Measurements from ENCODE around the gene RSRC1. TPM values are rescaled to one million over a fixed set of nuclear protein-coding genes. Genes with fewer than 3 reads are reported as not detected.

Gene RSRC1
- total RNA-seq, 1 donor from 2014 or later = 39.9 TPM

GRCh38 chr3:158152186-158152585 lies 42.3 kb downstream of the RSRC1 start:
- intact Hi-C loops (cut with micrococcal nuclease) = no loop called here
- CTCF ChIA-PET = interaction anchor here (0.6 kb wide), 1 partner anchor 14 kb away, joined by 3 read pairs; no protein-coding TSS in a partner anchor
- H3K27ac Mint-ChIP-seq = no peak overlapping the region
- H3K9me3 Mint-ChIP-seq = no peaks in the 10 kb centered on the region
- H3K4me1 Mint-ChIP-seq = peaks cover 8% of the 10 kb centered on the region
- no peak overlapping the region for H3K4me3 Mint-ChIP-seq
- no peak for TF ChIP-seq CTCF (IDR thresholded peaks at IDR 0.05)
- no peaks in the 10 kb centered on the region for H3K27me3 Mint-ChIP-seq
- peaks cover 24% of the 10 kb centered on the region for H3K36me3 Mint-ChIP-seq (ENCODE audit: low read depth)
- POLR2A ChIA-PET = no interaction called here
- DNase-seq (no peak), ATAC-seq (ENCODE audit: low read depth) (no peak)

GRCh38 chr3:158158969-158159368 lies 49.1 kb downstream of the RSRC1 start:
- H3K27me3 Mint-ChIP-seq = no peaks in the 10 kb centered on the region
- no peak for TF ChIP-seq CTCF (IDR thresholded peaks at IDR 0.05)
- no peaks in the 10 kb centered on the region for H3K9me3 Mint-ChIP-seq
- no peak for ATAC-seq (ENCODE audit: low read depth)
- no peak overlapping the region for H3K27ac Mint-ChIP-seq
- intact Hi-C loops (cut with micrococcal nuclease) = no loop called here
- peaks cover 35% of the 10 kb centered on the region for H3K36me3 Mint-ChIP-seq (ENCODE audit: low read depth)
- CTCF ChIA-PET = no interaction called here
- POLR2A ChIA-PET = no interaction called here
- no peak overlapping the region for H3K4me3 Mint-ChIP-seq
- DNase-seq = no peak
- H3K4me1 Mint-ChIP-seq = peaks cover 2% of the 10 kb centered on the region

- Mint-ChIP-seq H3K9me3 (no peaks in the 10 kb centered on the region), H3K27ac (no peak overlapping the region), H3K27me3 (no peaks in the 10 kb centered on the region), H3K4me1 (peaks cover 2% of the 10 kb centered on the region), H3K36me3 (ENCODE audit: low read depth) (peaks cover 29% of the 10 kb centered on the region), H3K4me3 (no peak overlapping the region)
- no peak for ATAC-seq (ENCODE audit: low read depth)
- ChIA-PET CTCF (no interaction called here), POLR2A (no interaction called here)
- intact Hi-C loops (cut with micrococcal nuclease) = no loop called here
- no peak for DNase-seq
- no peak for TF ChIP-seq CTCF (IDR thresholded peaks at IDR 0.05)
These were observed 49.8 kb downstream of the RSRC1 start for GRCh38 chr3:158159714-158160113.

- POLR2A ChIA-PET = no interaction called here
- no peaks in the 10 kb centered on the region for H3K27me3 Mint-ChIP-seq
- H3K4me3 Mint-ChIP-seq = no peak overlapping the region
- intact Hi-C loops (cut with micrococcal nuclease) = no loop called here
- no peak overlapping the region for H3K27ac Mint-ChIP-seq
- ATAC-seq (ENCODE audit: low read depth) = no peak
- no peak for TF ChIP-seq CTCF (IDR thresholded peaks at IDR 0.05)
- peaks cover 21% of the 10 kb centered on the region for H3K36me3 Mint-ChIP-seq (ENCODE audit: low read depth)
- CTCF ChIA-PET = no interaction called here
- H3K9me3 Mint-ChIP-seq = no peaks in the 10 kb centered on the region
- no peak for DNase-seq
- peaks cover 2% of the 10 kb centered on the region for H3K4me1 Mint-ChIP-seq
These were observed 51.1 kb downstream of the RSRC1 start for GRCh38 chr3:158160958-158161357.

- ChIA-PET CTCF (no interaction called here), POLR2A (no interaction called here)
- Mint-ChIP-seq H3K4me1 (peaks cover 2% of the 10 kb centered on the region), H3K27ac (no peak overlapping the region), H3K4me3 (no peak overlapping the region), H3K36me3 (ENCODE audit: low read depth) (peaks cover 31% of the 10 kb centered on the region), H3K27me3 (no peaks in the 10 kb centered on the region), H3K9me3 (no peaks in the 10 kb centered on the region)
- intact Hi-C loops (cut with micrococcal nuclease) = no loop called here
- TF ChIP-seq CTCF (IDR thresholded peaks at IDR 0.05) = no peak
- no peak for ATAC-seq (ENCODE audit: low read depth)
- DNase-seq = no peak
These were observed 55.3 kb downstream of the RSRC1 start for GRCh38 chr3:158165141-158165655.

Data from activated B cell treated with CpG ODN at 0.5 μM for 24 hours (primary cell).